ENCODE results near the gene DDX42.

DDX42 gene

DNA sequence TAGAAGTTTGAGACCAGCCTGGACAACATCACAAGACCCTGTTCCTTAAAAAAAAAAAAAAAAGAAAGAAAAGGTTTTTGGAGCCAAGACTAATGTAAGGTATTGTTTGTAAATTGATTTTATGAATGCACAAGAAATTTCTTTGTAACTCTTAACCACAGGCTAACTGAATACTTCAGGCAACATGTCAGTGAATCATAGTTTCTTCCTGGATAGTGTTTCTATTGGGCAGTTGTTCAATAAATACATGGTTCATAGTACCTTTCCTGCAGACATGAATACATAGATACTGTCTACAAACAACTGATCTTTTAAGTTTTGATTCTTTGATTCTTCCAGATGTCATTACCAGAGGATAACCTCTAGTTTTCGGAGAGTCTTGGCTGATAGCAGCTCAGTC, 11.6 kb downstream of the DDX42 start:
- peaks cover 5% of the 10 kb centered on the region for H3K4me1 ChIP-seq
- H3K27me3 ChIP-seq (ENCODE audit: control insufficient read depth, insufficient read depth, low read length): no peaks in the 10 kb centered on the region
- H3K4me3 ChIP-seq (ENCODE audit: low read depth, low read length): no peak overlapping the region
- H2AFZ ChIP-seq: no peak overlapping the region
- H3K4me2 ChIP-seq (ENCODE audit: low read length): no peak overlapping the region
- no peak overlapping the region for H3K9ac ChIP-seq
- no peaks in the 10 kb centered on the region for H3K9me3 ChIP-seq (ENCODE audit: control insufficient read depth, low read length)
- no peak overlapping the region for H3K27ac ChIP-seq
- TF ChIP-seq CTCF (IDR thresholded peaks at IDR 0.05): no peak
- H3K79me2 ChIP-seq: peaks cover 54% of the 10 kb centered on the region
- H3K36me3 ChIP-seq (ENCODE audit: control insufficient read depth, insufficient read depth, low read length): no peaks in the 10 kb centered on the region

DNA sequence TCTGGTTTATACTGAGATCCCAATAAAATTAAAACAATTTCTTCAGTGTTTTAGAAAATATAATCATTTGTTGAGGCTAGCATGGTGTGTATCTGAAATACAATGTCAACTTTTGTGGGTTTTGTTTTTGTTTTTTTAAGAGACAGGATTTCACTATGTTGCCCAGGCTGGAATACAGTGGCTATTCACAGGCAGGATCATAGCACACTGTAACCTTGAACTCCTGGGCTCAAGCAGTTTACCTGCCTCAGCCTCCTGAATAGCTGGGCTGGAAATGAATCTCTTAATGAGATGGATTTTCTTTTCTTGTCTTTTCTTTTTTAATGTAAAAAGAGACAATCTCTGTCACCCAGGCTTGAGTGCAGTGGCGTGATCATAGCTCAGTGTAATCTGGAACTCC, 12.1 kb downstream of the DDX42 start:
- Histone ChIP-seq H3K79me2 (peaks cover 49% of the 10 kb centered on the region), H3K4me3 (ENCODE audit: low read depth, low read length) (no peak overlapping the region), H3K27me3 (ENCODE audit: control insufficient read depth, insufficient read depth, low read length) (no peaks in the 10 kb centered on the region), H3K9ac (no peak overlapping the region), H3K9me3 (ENCODE audit: control insufficient read depth, low read length) (no peaks in the 10 kb centered on the region), H3K36me3 (ENCODE audit: control insufficient read depth, insufficient read depth, low read length) (no peaks in the 10 kb centered on the region), H2AFZ (no peak overlapping the region), H3K27ac (no peak overlapping the region), H3K4me1 (peaks cover 5% of the 10 kb centered on the region), H3K4me2 (ENCODE audit: low read length) (no peak overlapping the region)
- TF ChIP-seq CTCF (IDR thresholded peaks at IDR 0.05): no peak

DNA sequence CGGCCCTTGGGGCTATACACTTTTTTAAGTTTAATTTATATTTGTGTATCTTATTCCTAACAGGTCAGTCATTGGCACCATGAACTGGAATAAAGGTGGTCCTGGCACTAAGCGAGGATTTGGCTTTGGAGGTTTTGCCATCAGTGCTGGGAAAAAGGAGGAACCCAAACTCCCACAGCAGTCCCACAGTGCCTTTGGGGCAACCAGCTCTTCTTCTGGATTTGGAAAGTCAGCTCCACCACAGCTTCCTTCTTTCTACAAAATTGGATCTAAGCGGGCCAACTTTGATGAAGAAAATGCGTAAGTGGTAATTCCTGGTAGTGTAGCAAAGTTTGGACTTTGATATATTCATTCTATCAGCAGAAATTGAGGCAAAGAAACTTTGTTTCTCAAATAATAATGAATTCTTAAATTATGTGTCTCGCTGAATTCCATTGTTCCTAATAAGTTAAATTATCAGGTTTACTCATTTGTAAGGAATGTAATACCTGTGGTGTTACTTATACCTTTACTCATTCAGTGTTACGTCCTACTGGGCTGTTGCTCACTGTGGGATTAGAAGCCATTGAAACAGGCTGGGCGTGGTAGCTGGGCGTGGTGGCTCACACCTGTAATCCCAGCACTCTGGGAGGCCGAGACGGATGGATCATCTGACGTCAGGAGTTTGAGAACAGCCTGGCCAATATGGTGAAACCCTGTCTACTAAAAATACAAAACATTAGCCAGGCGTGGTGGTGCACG, 13.2 kb downstream of the DDX42 start:
- Histone ChIP-seq H3K27me3 (ENCODE audit: control insufficient read depth, insufficient read depth, low read length) (no peaks in the 10 kb centered on the region), H2AFZ (no peak overlapping the region), H3K9ac (no peak overlapping the region), H3K4me3 (ENCODE audit: low read depth, low read length) (no peak overlapping the region), H3K4me1 (peaks cover 5% of the 10 kb centered on the region), H3K79me2 (peaks cover 42% of the 10 kb centered on the region), H3K36me3 (ENCODE audit: control insufficient read depth, insufficient read depth, low read length) (no peaks in the 10 kb centered on the region), H3K27ac (no peak overlapping the region), H3K9me3 (ENCODE audit: control insufficient read depth, low read length) (no peaks in the 10 kb centered on the region), H3K4me2 (ENCODE audit: low read length) (no peak overlapping the region)
- no peak for TF ChIP-seq CTCF (IDR thresholded peaks at IDR 0.05)

GRCh38 chr17:63790057-63790456, 16.1 kb downstream of the DDX42 start:
- no peaks in the 10 kb centered on the region for H3K9me3 ChIP-seq (ENCODE audit: control insufficient read depth, low read length)
- H3K36me3 ChIP-seq (ENCODE audit: control insufficient read depth, insufficient read depth, low read length): no peaks in the 10 kb centered on the region
- H3K9ac ChIP-seq: no peak overlapping the region
- no peaks in the 10 kb centered on the region for H3K27me3 ChIP-seq (ENCODE audit: control insufficient read depth, insufficient read depth, low read length)
- H3K27ac ChIP-seq: no peak overlapping the region
- H2AFZ ChIP-seq: no peak overlapping the region
- H3K4me3 ChIP-seq (ENCODE audit: low read depth, low read length): no peak overlapping the region
- no peak overlapping the region for H3K4me2 ChIP-seq (ENCODE audit: low read length)
- no peaks in the 10 kb centered on the region for H3K4me1 ChIP-seq
- peaks cover 28% of the 10 kb centered on the region for H3K79me2 ChIP-seq
- no peak for TF ChIP-seq CTCF (IDR thresholded peaks at IDR 0.05)

All from parathyroid adenoma (tissue), 2 donors.